Measurements from ENCODE around the gene POGLUT2.

GRCh38 chr13:102788683-102789082, 10.1 kb downstream of the POGLUT2 start:
- no peak for TF ChIP-seq EZH2phosphoT487 (IDR thresholded peaks at IDR 0.05; ENCODE audit: low read depth)
- TF ChIP-seq, protein P1, sequence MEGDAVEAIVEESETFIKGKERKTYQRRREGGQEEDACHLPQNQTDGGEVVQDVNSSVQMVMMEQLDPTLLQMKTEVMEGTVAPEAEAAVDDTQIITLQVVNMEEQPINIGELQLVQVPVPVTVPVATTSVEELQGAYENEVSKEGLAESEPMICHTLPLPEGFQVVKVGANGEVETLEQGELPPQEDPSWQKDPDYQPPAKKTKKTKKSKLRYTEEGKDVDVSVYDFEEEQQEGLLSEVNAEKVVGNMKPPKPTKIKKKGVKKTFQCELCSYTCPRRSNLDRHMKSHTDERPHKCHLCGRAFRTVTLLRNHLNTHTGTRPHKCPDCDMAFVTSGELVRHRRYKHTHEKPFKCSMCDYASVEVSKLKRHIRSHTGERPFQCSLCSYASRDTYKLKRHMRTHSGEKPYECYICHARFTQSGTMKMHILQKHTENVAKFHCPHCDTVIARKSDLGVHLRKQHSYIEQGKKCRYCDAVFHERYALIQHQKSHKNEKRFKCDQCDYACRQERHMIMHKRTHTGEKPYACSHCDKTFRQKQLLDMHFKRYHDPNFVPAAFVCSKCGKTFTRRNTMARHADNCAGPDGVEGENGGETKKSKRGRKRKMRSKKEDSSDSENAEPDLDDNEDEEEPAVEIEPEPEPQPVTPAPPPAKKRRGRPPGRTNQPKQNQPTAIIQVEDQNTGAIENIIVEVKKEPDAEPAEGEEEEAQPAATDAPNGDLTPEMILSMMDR (IDR thresholded peaks at IDR 0.05; ENCODE audit: low read depth, low read length): no peak
